GM23338 (cell line): Measurements from ENCODE around the gene PAXX. TPM values are rescaled to one million over a fixed set of nuclear protein-coding genes. Genes with fewer than 3 reads are reported as not detected.
A peak's percentile ranks its signal among the peaks of the same experiment; 100 is the strongest.

ENCODE experiments used
- ATAC-seq: fragments of 200-7000 bp; cut with Tn5 transposase; 3 replicates; pipeline ENCODE4 v1.9.1; 2020
- DNase-seq: peaks from one replicate; pipeline ENCODE4 v3.0.0-alpha.2; 2015; ENCODE audit warnings: low spot score
- H2AFZ ChIP-seq: fragments of 200-600 bp; sonication (generic); 2 replicates; pipeline ENCODE4 v1.8.0; 2016; ENCODE audit warnings: antibody characterized with exemption, mild to moderate bottlenecking, moderate library complexity
- H3F3A ChIP-seq: fragments of 200-600 bp; sonication (generic); replicated peaks from 2 replicates; pipeline ENCODE4 v1.8.0; 2017; ENCODE audit warnings: antibody characterized with exemption, mixed run types, low read depth
- H3K27ac ChIP-seq: fragments of 200-600 bp; sonication (generic); 2 replicates; pipeline ENCODE4 v1.6.1; 2016; ENCODE audit warnings: low read depth
- H3K27me3 ChIP-seq: fragments of 200-600 bp; sonication (generic); 2 replicates; pipeline ENCODE4 v1.8.0; 2016; ENCODE audit warnings: mild to moderate bottlenecking, mixed run types, moderate library complexity; ENCODE audit not compliant: insufficient read depth
- H3K36me3 ChIP-seq: fragments of 200-600 bp; sonication (generic); 2 replicates; pipeline ENCODE4 v1.8.0; 2016; ENCODE audit warnings: mild to moderate bottlenecking; ENCODE audit not compliant: insufficient read depth
- H3K4me1 ChIP-seq: fragments of 200-600 bp; sonication (generic); 2 replicates; pipeline ENCODE4 v1.8.0; 2016; ENCODE audit warnings: mild to moderate bottlenecking, moderate library complexity; ENCODE audit not compliant: insufficient read depth
- H3K4me2 ChIP-seq: fragments of 200-600 bp; sonication (generic); 2 replicates; pipeline ENCODE4 v1.7.1; 2017; ENCODE audit warnings: mixed run types
- H3K4me3 ChIP-seq: fragments of 200-600 bp; sonication (generic); 2 replicates; pipeline ENCODE4 v1.6.1; 2016; ENCODE audit warnings: mixed run types
- H3K79me2 ChIP-seq: fragments of 200-600 bp; sonication (generic); replicated peaks from 2 replicates; pipeline ENCODE4 v1.8.0; 2017; ENCODE audit warnings: mild to moderate bottlenecking; ENCODE audit not compliant: insufficient read depth
- H3K9me2 ChIP-seq: fragments of 200-600 bp; sonication (generic); 2 replicates; pipeline ENCODE4 v1.8.0; 2017; ENCODE audit not compliant: insufficient read depth
- H4K20me1 ChIP-seq: fragments of 200-600 bp; sonication (generic); replicated peaks from 2 replicates; pipeline ENCODE4 v1.8.0; 2017; ENCODE audit warnings: mild to moderate bottlenecking; ENCODE audit not compliant: insufficient read depth
- H3K27ac Mint-ChIP-seq: 2 replicates; pipeline ENCODE4 v1.8.0; 2020; ENCODE audit warnings: inconsistent platforms, mild to moderate bottlenecking, moderate library complexity, mixed read lengths
- H3K27me3 Mint-ChIP-seq: 3 replicates; pipeline ENCODE4 v1.8.0; 2022; ENCODE audit warnings: low read depth, mild to moderate bottlenecking, moderate library complexity, mixed read lengths, inconsistent platforms; ENCODE audit not compliant: insufficient read depth, poor library complexity
- H3K36me3 Mint-ChIP-seq: 3 replicates; pipeline ENCODE4 v1.8.0; 2021; ENCODE audit warnings: low read depth, mild to moderate bottlenecking, inconsistent platforms, moderate library complexity, mixed read lengths
- H3K4me1 Mint-ChIP-seq: 3 replicates; pipeline ENCODE4 v1.8.0; 2020; ENCODE audit warnings: mild to moderate bottlenecking, inconsistent platforms, mixed read lengths
- H3K4me3 Mint-ChIP-seq: 3 replicates; pipeline ENCODE4 v1.8.0; 2021; ENCODE audit warnings: moderate library complexity, mild to moderate bottlenecking, inconsistent platforms, mixed read lengths
- H3K9me3 Mint-ChIP-seq: 3 replicates; pipeline ENCODE4 v1.8.0; 2020; ENCODE audit warnings: moderate library complexity, mild to moderate bottlenecking, inconsistent platforms, mixed read lengths
- EZH2phosphoT487 ChIP-seq: fragments of 200-600 bp; sonication (generic); IDR thresholded peaks from one replicate; pipeline ENCODE4 v1.8.1; 2018; ENCODE audit warnings: antibody characterized with exemption; ENCODE audit not compliant: unreplicated experiment
- JUNB ChIP-seq: IDR thresholded peaks from one replicate; pipeline ENCODE4 v1.6.1; 2016; ENCODE audit warnings: antibody characterized with exemption; ENCODE audit not compliant: unreplicated experiment
- NANOG ChIP-seq: IDR thresholded peaks from 2 replicates; pipeline ENCODE4 v1.6.1; 2016; ENCODE audit warnings: antibody characterized with exemption, borderline replicate concordance
- POLR2AphosphoS5 ChIP-seq: IDR thresholded peaks from 2 replicates; pipeline ENCODE4 v1.6.1; 2016; ENCODE audit warnings: antibody characterized with exemption, low read depth
- STAT1 ChIP-seq: IDR thresholded peaks from one replicate; pipeline ENCODE4 v1.6.1; 2016; ENCODE audit warnings: antibody characterized with exemption; ENCODE audit not compliant: unreplicated experiment
- ZNF114 ChIP-seq: fragments of 250-450 bp; sonication (Bioruptor Pico); IDR thresholded peaks from 2 replicates; pipeline ENCODE4 v1.5.0; 2020; ENCODE audit warnings: mild to moderate bottlenecking, moderate library complexity
- ZNF331 ChIP-seq: fragments of 250-450 bp; sonication (Bioruptor Pico); IDR thresholded peaks from 2 replicates; pipeline ENCODE4 v1.5.0; 2020; ENCODE audit warnings: low read depth, mild to moderate bottlenecking, moderate library complexity
- polyA plus RNA-seq: library from polyadenylated mRNA; unstranded; fragments of >200 nt; fragmentation: Nextera tagmentation; extraction: Ambion mirVana; gene quantifications from 2 replicates; pipeline ENCODE4 v1.2.1, GENCODE V29; 2016
- total RNA-seq: library from RNA; depleted of rRNA; stranded (reverse); fragments of >200 nt; shearing (Covaris generic); gene quantifications from 2 replicates; pipeline ENCODE4 v1.2.3, GENCODE V29; 2014
- TF ChIP-seq, protein P1 (sequence below): IDR thresholded peaks from one replicate; pipeline ENCODE4 v1.6.1; 2018; ENCODE audit warnings: antibody characterized with exemption; ENCODE audit not compliant: unreplicated experiment
- TF ChIP-seq, protein P2 (sequence below): IDR thresholded peaks from 2 replicates; pipeline ENCODE4 v1.6.1; 2016; ENCODE audit warnings: antibody characterized with exemption
- TF ChIP-seq, protein P3 (sequence below): fragments of 250-450 bp; sonication (Bioruptor Pico); IDR thresholded peaks from 2 replicates; pipeline ENCODE4 v1.5.0; 2020; ENCODE audit warnings: mild to moderate bottlenecking, moderate library complexity

The PAXX gene
- total and polyA plus RNA-seq, 2 experiments from 2014 or later: 71.5 to 86.0 TPM

DNA sequence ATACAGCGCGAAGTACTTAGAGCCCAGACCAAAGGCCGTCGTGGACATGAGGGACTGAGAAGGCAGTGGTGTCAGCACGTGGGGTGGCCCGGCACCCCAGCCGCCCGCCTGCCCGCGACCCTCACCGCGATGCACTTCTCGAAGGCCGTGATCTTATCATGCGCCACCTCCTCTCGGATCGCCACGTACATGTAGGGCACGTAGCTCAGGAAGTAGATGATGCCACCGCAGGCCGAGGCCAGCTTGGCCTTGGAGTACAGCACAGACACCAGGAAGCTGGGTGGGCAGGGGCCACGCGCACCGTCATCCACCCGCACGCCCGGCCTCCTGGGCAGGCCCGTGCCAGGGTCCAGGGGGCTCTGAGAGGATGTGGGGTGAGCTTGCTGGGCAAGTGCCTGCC lies 24.8 kb downstream of the PAXX start (continued):
- TF ChIP-seq, protein P1, sequence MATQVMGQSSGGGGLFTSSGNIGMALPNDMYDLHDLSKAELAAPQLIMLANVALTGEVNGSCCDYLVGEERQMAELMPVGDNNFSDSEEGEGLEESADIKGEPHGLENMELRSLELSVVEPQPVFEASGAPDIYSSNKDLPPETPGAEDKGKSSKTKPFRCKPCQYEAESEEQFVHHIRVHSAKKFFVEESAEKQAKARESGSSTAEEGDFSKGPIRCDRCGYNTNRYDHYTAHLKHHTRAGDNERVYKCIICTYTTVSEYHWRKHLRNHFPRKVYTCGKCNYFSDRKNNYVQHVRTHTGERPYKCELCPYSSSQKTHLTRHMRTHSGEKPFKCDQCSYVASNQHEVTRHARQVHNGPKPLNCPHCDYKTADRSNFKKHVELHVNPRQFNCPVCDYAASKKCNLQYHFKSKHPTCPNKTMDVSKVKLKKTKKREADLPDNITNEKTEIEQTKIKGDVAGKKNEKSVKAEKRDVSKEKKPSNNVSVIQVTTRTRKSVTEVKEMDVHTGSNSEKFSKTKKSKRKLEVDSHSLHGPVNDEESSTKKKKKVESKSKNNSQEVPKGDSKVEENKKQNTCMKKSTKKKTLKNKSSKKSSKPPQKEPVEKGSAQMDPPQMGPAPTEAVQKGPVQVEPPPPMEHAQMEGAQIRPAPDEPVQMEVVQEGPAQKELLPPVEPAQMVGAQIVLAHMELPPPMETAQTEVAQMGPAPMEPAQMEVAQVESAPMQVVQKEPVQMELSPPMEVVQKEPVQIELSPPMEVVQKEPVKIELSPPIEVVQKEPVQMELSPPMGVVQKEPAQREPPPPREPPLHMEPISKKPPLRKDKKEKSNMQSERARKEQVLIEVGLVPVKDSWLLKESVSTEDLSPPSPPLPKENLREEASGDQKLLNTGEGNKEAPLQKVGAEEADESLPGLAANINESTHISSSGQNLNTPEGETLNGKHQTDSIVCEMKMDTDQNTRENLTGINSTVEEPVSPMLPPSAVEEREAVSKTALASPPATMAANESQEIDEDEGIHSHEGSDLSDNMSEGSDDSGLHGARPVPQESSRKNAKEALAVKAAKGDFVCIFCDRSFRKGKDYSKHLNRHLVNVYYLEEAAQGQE: no peak
- no peak for TF ChIP-seq STAT1
- TF ChIP-seq, protein P2, sequence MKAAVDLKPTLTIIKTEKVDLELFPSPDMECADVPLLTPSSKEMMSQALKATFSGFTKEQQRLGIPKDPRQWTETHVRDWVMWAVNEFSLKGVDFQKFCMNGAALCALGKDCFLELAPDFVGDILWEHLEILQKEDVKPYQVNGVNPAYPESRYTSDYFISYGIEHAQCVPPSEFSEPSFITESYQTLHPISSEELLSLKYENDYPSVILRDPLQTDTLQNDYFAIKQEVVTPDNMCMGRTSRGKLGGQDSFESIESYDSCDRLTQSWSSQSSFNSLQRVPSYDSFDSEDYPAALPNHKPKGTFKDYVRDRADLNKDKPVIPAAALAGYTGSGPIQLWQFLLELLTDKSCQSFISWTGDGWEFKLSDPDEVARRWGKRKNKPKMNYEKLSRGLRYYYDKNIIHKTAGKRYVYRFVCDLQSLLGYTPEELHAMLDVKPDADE: no peak
- TF ChIP-seq ZNF114: no peak
- TF ChIP-seq NANOG: no peak
- TF ChIP-seq EZH2phosphoT487: no peak

DNA sequence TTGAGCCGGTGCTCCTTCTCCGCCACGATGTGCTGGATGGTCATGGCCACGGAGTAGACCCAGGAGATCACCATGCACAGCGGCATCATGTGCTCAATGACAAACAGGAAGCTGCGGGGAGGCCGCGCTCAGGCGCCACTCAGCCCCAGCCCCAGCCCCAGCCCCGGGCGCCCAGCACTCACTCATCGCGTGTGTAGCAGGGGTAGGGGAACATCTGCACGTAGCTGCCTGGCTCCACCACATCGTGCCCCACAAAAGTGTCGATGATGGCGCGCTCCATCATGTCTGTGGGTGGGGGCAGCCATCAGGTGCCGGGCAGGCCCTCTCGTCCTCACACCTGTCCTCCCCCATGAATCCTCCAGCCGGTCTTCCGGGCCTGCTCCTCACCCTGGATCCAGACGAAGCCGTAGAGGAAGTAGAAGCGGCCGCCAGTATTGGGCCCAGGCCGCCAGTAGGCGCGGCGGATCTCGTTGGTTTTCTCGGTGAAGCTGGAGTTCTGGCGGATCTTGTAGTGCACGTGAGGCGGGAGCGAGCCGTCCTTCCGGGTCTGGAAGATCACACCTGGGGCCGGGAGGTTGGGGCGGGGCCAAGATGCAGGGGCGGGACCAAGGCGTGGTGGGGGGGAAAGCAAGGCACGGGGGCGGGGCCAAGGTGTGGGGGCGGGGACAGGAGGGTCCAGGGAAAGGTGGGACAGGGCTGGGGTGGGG lies 25.7 kb downstream of the PAXX start:
- H3F3A ChIP-seq: 0 out of 2 replicates have a peak, but pooled peaks cover 3% of the 10 kb centered on the region
- ATAC-seq: peak; percentile 3; the same call in 2 of the 3 replicates
- TF ChIP-seq, protein P3, sequence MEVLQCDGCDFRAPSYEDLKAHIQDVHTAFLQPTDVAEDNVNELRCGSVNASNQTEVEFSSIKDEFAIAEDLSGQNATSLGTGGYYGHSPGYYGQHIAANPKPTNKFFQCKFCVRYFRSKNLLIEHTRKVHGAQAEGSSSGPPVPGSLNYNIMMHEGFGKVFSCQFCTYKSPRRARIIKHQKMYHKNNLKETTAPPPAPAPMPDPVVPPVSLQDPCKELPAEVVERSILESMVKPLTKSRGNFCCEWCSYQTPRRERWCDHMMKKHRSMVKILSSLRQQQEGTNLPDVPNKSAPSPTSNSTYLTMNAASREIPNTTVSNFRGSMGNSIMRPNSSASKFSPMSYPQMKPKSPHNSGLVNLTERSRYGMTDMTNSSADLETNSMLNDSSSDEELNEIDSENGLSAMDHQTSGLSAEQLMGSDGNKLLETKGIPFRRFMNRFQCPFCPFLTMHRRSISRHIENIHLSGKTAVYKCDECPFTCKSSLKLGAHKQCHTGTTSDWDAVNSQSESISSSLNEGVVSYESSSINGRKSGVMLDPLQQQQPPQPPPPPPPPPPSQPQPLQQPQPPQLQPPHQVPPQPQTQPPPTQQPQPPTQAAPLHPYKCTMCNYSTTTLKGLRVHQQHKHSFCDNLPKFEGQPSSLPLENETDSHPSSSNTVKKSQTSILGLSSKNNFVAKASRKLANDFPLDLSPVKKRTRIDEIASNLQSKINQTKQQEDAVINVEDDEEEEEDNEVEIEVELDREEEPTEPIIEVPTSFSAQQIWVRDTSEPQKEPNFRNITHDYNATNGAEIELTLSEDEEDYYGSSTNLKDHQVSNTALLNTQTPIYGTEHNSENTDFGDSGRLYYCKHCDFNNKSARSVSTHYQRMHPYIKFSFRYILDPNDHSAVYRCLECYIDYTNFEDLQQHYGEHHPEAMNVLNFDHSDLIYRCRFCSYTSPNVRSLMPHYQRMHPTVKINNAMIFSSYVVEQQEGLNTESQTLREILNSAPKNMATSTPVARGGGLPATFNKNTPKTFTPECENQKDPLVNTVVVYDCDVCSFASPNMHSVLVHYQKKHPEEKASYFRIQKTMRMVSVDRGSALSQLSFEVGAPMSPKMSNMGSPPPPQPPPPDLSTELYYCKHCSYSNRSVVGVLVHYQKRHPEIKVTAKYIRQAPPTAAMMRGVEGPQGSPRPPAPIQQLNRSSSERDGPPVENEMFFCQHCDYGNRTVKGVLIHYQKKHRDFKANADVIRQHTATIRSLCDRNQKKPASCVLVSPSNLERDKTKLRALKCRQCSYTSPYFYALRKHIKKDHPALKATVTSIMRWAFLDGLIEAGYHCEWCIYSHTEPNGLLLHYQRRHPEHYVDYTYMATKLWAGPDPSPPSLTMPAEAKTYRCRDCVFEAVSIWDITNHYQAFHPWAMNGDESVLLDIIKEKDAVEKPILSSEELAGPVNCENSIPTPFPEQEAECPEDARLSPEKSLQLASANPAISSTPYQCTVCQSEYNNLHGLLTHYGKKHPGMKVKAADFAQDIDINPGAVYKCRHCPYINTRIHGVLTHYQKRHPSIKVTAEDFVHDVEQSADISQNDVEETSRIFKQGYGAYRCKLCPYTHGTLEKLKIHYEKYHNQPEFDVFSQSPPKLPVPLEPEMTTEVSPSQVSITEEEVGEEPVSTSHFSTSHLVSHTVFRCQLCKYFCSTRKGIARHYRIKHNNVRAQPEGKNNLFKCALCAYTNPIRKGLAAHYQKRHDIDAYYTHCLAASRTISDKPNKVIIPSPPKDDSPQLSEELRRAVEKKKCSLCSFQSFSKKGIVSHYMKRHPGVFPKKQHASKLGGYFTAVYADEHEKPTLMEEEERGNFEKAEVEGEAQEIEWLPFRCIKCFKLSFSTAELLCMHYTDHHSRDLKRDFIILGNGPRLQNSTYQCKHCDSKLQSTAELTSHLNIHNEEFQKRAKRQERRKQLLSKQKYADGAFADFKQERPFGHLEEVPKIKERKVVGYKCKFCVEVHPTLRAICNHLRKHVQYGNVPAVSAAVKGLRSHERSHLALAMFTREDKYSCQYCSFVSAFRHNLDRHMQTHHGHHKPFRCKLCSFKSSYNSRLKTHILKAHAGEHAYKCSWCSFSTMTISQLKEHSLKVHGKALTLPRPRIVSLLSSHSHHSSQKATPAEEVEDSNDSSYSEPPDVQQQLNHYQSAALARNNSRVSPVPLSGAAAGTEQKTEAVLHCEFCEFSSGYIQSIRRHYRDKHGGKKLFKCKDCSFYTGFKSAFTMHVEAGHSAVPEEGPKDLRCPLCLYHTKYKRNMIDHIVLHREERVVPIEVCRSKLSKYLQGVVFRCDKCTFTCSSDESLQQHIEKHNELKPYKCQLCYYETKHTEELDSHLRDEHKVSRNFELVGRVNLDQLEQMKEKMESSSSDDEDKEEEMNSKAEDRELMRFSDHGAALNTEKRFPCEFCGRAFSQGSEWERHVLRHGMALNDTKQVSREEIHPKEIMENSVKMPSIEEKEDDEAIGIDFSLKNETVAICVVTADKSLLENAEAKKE (CRISPR knock-in tag): no peak
- no peak for TF ChIP-seq ZNF331
- no peak for TF ChIP-seq NANOG
- no peak for TF ChIP-seq POLR2AphosphoS5
- TF ChIP-seq, protein P2: no peak
- no peak for TF ChIP-seq JUNB
- no peak for TF ChIP-seq EZH2phosphoT487

More for the DNA sequence above, 25.7 kb downstream of the PAXX start:
- peaks cover 2% of the 10 kb centered on the region; the same call in 1 of the 3 replicates for H3K36me3 Mint-ChIP-seq
- H3K27ac Mint-ChIP-seq: no peak overlapping the region
- H3K4me1 Mint-ChIP-seq: no peaks in the 10 kb centered on the region; the same call in 2 of the 3 replicates
- no peaks in the 10 kb centered on the region for H3K9me3 Mint-ChIP-seq
- Histone ChIP-seq H3K27ac (no peak overlapping the region), H3K4me1 (peaks cover 4% of the 10 kb centered on the region; the same call in 1 of the 2 replicates), H3K9me2 (no peaks in the 10 kb centered on the region), H2AFZ (no peak overlapping the region), H3K4me2 (no peak overlapping the region), H3K27me3 (no peaks in the 10 kb centered on the region), H4K20me1 (no peaks in the 10 kb centered on the region), H3K36me3 (no peaks in the 10 kb centered on the region), H3K79me2 (no peaks in the 10 kb centered on the region), H3K4me3 (no peak overlapping the region)
- H3K4me3 Mint-ChIP-seq: no peak overlapping the region
- peaks cover 7% of the 10 kb centered on the region for H3K27me3 Mint-ChIP-seq
- peak; percentile 65 for DNase-seq
